GM18507 (cell line): Measurements from ENCODE around the gene OR6C74.

ENCODE experiments used
- DNase-seq: peaks from one replicate; pipeline ENCODE4 v3.0.0; 2011; ENCODE audit warnings: low read depth; ENCODE audit not compliant: insufficient read length; ENCODE audit errors: extremely low spot score
- FAIRE-seq: peaks from 2 replicates; lab custom pipeline; 2011; peaks lifted over from hg19 to GRCh38; lab: Jason Lieb, UNC

OR6C74 gene

DNA sequence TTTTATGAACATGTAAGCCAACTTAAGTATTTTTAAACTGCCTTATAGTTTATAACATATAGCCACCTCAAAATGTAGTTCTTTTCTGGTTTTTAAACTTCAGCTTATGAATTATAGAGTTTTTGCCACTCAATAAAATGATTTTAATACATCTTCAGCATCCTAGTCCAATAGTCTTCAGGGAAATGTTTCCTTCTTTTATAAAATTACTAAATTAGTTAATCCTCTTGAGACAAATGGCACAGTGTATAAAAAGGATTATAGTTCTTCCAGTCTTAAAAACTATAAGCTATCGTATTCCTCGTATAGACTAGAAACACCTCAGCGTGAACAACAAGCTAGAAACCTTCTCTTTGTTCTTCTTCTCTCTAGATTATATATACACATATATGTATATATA lies at the start of gene OR6C74:
OR6C74 (plus strand) TSS at position 301 of the 400 bp plus-strand sequence. CDS start 2,679 bp downstream, outside the sequence.
- DNase-seq (no peak), FAIRE-seq (no peak)

DNA sequence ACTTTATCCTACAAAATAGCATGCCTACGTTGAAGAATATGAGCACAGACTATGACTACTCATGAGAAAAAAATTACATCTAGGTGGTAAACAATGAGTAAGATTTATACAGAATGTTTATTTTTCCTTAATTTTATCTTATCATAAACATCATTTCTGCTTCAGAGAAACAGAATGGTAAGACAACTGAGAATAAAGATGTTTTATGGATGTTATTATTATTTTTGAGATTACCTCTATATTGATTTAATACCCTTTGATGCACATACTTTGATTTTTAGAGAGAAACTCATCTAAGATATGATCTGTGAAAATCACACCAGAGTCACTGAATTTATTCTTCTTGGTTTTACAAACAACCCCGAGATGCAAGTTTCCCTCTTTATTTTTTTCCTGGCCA lies 23.7 kb upstream of the OR6C74 start, which contains the start of gene OR10A7:
OR10A7 (plus strand) TSS at position 301 of the 400 bp plus-strand sequence; CDS start at position 301, 0 bp downstream.
- DNase-seq (no peak), FAIRE-seq (no peak)

DNA sequence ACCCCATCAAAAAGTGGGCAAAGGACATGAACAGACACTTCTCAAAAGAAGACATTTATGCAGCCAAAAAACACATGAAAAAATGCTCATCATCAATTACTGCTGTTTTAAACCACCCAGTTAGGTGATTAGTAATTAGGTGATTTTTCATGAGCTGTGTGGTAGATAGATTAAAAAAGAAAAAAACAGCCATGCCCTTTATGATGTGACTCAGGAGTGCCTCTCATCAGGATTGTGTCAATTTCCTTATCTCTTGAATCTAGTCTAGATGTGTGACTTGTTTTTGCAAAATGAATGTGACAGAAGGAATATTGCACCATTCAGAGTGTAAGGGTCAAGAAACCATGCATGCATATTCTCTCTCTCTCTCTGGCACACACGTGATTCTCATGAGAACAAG lies 17.9 kb upstream of the OR6C74 start:
- DNase-seq (no peak), FAIRE-seq (no peak)

DNA sequence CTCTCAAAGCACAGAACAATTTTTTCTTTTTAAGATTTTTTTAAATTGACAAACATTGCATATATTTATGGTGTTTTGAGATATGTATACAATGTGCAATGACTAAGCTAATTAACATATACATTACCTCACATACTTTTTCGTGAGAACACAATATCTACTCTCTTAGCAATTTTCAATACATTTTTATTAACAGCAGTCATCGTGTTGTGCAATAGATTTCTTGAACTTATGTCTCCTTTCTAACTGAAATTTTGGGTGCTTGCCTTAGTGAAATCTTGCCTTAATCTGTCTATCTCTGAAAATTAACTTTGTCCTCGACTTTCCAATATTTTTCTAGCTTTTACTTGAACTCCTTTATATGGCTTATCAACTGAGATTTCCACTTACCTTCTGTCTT lies 16.8 kb upstream of the OR6C74 start:
- DNase-seq: no peak
- no peak for FAIRE-seq

DNA sequence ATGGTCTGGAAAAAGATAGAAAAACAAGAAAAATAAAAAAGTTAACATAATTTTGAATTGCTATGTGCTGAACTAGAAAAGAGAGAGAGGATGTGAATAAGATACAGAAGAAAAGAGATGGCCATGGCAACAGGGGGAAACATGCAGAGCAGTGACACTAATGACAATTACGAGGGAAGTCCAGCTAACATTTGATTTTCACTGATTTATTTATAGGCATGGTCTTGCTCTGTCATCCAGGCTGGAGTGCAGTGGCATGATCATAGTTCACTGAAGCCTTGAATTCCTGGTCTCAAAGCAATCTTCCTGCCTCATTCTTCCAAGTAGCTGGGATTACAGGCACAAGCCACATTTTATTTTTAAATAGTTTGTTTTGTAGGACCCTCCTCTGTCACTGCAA lies 1.8 kb downstream of the OR6C74 start:
- no peak for FAIRE-seq
- DNase-seq: no peak

DNA sequence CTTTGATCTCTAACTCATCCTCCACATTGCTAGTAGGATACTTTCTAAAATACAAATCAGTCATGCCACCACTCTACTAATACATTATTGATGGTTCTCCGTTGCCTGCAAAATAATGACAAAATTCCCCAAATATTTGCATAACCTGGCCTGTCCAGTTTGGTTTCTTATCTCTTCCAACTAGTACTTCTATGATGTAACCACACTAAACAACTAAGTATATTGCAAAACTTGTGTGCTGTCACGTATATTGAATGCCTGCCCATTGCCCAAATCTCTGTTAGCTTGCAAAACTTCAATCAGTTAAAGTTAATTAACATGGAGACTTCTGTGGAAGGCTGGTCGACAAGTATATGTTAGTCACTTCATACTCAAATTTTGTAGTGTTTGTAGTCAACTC lies 6.5 kb downstream of the OR6C74 start:
- no peak for FAIRE-seq
- no peak for DNase-seq

DNA sequence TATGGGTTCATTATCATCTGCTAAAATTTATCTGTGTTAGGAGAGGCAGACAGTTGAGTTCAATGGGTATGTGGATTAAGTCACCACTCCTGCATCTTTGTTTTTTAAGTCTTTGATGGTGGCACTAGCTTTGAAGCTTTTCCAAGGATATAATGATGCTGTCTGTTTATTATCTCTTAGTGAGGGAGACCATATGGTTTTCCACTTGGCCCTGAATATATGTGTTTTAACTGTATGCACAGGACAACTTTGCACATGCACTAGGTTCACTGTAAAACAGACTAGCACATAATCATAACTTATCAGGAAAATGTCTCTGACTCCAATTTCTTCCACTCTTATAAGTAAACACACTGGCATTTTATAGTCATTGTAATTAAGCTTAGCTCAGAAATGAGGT lies 8.9 kb downstream of the OR6C74 start:
- FAIRE-seq (no peak), DNase-seq (no peak)

DNA sequence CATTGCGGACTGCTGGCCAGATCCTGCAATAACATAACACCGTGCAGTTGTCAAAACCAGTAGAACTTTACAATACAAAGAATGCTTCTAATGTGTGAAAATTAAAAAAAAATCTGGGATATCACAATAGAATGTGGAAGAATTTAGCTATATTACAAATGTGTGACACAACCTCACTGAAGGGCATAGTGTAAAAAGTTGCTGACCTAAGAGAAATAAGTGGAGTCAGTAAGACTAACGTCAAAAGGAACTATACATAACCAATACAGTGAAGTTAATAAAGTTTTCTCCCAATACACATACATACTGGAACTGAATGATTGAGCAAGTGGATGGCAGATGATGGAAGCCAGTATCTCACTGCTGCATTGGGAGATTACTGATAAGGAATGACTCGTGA lies 12.4 kb downstream of the OR6C74 start:
- DNase-seq (no peak), FAIRE-seq (no peak)

DNA sequence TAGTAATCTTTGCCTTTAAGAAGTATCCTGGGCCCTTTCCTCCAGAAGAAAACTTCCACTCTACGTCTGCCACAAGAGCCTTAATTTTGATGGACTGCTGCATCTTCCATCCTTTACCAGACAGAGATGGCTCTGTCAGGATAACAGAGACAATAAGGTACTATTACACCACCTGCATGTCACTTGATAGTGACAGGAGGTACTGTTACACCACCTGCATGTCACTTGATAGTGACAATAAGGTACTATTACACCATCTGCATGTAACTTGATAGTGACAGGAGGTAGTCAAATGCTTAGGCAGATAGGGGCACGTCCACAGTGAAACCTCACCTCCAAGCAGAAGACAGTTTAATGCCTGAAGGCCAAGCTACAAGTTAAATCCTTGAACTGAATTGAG lies 13.9 kb downstream of the OR6C74 start:
- DNase-seq: no peak
- FAIRE-seq: no peak

DNA sequence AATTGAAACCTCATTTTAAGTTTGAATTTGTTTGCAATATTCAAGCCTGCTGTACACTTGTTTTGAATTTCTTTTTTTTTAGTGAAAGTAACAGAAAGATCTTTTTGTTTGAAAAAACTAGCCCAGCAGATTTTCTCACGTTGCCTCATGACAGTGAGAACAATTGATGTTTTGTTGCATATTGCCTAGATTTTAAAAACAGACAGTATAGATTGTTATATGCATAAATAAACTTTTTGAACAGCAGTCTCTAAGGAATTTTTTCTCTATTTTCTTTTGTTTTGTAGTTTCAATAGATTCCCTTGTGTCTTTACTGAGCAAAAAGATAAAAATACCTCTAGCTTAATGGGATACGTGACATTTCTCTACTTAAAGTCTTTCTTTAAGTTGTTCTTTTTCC lies 36.6 kb downstream of the OR6C74 start:
- FAIRE-seq (no peak), DNase-seq (no peak)

DNA sequence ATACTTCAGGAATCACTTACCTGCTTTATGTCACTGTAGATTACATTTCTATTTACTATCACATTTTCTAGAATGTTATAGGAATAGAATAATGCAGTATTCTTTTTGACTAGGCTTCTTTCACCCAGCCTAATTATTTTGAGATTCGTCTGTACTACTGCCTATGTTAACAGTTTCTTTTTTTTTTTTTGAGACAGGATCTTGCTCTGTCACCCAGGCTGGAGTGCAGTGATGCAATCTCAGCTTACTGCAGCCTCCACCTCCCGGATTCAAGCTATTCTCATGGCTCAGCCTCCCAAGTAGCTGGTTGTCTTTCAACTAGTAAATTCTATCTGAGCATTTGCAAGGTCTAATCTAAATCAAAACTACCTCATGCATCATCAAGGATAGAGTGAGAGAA lies 45.6 kb downstream of the OR6C74 start:
- FAIRE-seq (no peak), DNase-seq (no peak)
